ENCODE data around the gene GPS1. TPM values are rescaled to one million over a fixed set of nuclear protein-coding genes. Genes with fewer than 3 reads are reported as not detected.

The GPS1 gene
- total RNA-seq, 1 donor from 2014 or later: 103 TPM

- intact Hi-C loops (cut with micrococcal nuclease): no loop called here
- Mint-ChIP-seq H3K27me3 (ENCODE audit: low read depth) (no peaks in the 10 kb centered on the region), H3K9me3 (no peaks in the 10 kb centered on the region), H3K4me3 (ENCODE audit: low read depth) (no peak overlapping the region), H3K4me1 (ENCODE audit: low read depth) (no peaks in the 10 kb centered on the region), H3K27ac (no peak overlapping the region), H3K36me3 (ENCODE audit: low read depth) (peaks cover 7% of the 10 kb centered on the region)
- DNase-seq (ENCODE audit: low spot score): no peak
These were observed 11.3 kb downstream of the GPS1 start for GRCh38 chr17:82062984-82063368.

DNA sequence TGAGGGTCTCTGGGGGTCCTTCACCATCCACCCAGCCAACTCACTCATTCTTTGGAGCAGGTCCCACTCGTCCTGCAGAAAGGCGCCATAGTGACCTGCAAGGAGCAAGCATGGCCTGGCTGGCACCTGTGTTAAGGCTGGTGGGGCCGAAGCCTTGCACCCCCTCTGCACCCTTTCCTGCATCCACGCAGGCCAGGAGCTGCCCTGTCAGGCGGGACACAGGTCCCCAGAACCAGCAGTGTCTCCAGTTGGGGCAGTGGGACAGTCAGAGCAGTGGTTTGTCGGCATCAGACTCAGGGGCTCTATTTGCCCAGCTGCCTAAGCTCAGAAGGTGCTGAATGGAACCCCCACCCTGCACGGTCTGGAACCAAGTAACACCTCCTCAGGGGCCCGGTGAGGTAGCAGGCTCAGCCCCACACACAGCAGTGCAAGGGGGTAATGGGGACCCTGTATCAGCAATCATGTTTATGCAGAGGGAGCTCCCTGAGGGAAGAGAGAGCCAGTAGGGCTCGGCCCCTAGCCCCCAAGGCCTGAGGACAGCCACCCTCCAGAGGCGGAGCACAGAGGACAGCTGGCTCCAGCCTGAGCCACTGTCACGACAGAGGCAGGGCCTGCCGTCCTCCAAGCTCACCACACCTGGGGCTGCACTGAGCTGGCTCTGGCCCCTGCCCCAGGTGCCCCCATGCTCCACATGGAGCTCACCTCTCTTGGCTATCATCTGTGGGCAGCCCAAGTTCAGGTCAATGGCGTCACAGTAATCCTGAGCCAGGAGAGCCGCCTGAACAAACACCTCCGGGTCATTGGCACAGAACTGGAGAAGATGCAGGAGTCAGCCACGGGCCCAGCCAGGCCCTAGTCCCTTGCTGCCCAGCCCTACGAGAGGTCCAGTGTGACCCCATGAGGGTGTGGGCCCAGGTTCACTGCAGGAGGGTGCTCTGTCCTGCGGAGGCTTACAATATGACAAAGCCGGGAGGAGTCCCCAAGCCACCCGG is 12.0 kb downstream of the GPS1 start:
- H3K4me3 Mint-ChIP-seq (ENCODE audit: low read depth): peak overlapping the region; percentile 66
- DNase-seq (ENCODE audit: low spot score): no peak
- peaks cover 7% of the 10 kb centered on the region for H3K36me3 Mint-ChIP-seq (ENCODE audit: low read depth)
- no peaks in the 10 kb centered on the region for H3K4me1 Mint-ChIP-seq (ENCODE audit: low read depth)
- intact Hi-C loops (cut with micrococcal nuclease): no loop called here
- no peaks in the 10 kb centered on the region for H3K9me3 Mint-ChIP-seq
- no peaks in the 10 kb centered on the region for H3K27me3 Mint-ChIP-seq (ENCODE audit: low read depth)
- no peak overlapping the region for H3K27ac Mint-ChIP-seq

DNA sequence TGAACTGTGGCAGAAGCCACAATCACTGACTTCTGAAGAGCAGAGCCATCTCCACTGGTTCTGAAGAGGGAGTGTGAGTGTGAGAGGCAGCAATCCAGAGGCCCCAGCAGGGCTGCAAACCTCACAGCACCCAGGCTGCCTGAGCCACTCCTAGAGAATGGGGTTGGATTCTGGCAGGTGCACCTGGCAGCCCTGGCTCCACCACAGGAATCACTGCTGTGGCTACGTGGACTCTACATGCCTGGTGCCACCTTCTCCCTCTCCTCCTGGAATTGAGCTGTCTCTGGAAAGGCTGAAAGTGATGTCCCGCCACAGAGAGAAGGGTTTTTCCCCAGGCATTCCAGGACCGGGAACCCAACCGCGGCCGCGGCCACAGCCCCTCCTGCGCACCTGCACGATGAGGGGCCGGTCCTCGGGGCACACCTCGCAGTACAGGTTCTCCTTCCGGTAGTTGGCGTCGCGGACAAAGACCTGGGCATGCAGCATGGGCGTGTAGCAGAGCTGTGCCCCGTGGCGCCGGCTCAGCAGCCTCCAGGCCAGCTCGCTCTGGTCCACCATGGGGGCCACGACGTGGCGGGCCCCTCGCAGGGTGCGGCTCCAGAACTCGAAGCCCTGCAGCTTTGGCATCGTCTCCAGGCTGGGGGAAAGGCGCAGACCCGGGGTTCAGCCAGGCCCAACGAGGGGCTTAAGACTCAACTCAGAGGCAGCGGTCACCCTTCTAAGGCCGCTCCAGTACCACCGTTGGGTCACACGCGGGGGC is 12.9 kb downstream of the GPS1 start:
- DNase-seq (ENCODE audit: low spot score): no peak
- Mint-ChIP-seq H3K27me3 (ENCODE audit: low read depth) (no peaks in the 10 kb centered on the region), H3K36me3 (ENCODE audit: low read depth) (peaks cover 4% of the 10 kb centered on the region), H3K27ac (no peak overlapping the region), H3K4me1 (ENCODE audit: low read depth) (no peaks in the 10 kb centered on the region), H3K4me3 (ENCODE audit: low read depth) (peak overlapping the region; percentile 66), H3K9me3 (no peaks in the 10 kb centered on the region)
- intact Hi-C loops (cut with micrococcal nuclease): no loop called here

DNA sequence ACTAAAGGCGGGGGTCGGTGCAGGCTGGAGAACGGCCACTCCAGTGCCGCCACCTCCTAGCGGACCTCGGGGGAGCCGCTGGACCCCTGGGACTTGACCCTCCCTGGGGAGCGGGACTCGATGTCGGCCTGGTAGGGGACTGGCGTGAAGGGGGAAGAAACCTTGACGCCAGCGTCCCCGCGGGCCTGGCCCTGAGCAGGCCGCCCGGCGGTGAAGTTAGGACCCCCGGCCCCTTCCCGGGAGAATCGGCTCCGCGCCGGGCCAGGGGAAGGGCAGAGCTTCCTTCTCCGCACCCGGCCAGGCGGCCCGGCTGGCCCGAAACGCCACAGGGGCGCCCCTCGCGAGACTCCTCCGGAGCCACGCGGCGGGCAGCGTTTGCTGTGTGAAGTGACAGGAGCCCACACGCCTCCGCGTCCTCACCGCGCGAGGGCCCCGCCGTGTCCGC is 13.5 kb downstream of the GPS1 start:
- Mint-ChIP-seq H3K27me3 (ENCODE audit: low read depth) (no peaks in the 10 kb centered on the region), H3K9me3 (no peaks in the 10 kb centered on the region), H3K36me3 (ENCODE audit: low read depth) (peaks cover 1% of the 10 kb centered on the region), H3K27ac (no peak overlapping the region), H3K4me3 (ENCODE audit: low read depth) (peak overlapping the region; percentile 66), H3K4me1 (ENCODE audit: low read depth) (no peaks in the 10 kb centered on the region)
- peak; percentile 25 for DNase-seq (ENCODE audit: low spot score)
- intact Hi-C loops (cut with micrococcal nuclease): no loop called here

DNA sequence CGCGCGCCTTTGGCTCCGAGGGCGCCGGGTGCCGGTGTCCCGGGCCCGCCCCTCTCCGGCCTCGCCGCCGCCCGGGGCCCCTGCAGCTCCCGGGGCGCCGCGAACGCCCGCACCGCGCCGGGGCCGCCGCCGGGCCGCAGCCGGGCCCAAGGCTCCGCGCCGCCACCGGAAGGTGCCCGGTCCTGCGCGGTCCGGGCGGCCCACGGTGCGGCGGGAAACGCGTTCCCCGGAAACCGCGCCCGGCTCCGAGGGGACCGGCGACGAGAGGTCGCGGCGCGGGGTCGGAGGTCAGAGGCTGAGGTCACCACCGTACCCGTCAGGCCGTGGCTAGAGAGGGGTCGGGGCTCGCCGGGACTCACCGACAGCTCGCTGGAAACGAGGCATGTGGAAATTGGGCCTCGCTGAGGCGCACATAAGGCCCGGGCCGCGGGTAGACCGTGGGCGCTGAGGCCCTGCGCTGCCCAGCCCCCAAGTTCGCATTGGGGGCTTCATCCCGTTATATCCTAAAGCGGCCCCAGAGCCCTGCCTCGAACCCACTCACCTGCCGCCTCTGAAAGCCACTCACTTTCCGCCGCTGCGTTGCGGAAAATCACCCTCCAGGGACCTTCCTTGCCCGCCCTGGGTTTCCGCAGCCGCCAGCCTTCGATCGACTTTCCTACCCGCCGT is 14.1 kb downstream of the GPS1 start, which contains the start of gene DUS1L:
Gene DUS1L, minus strand, starts transcription at position 167 of the 666 bp plus-strand sequence. CDS start 745 bp downstream, outside the sequence.
- no peaks in the 10 kb centered on the region for H3K4me1 Mint-ChIP-seq (ENCODE audit: low read depth)
- no peaks in the 10 kb centered on the region for H3K9me3 Mint-ChIP-seq
- H3K27me3 Mint-ChIP-seq (ENCODE audit: low read depth): no peaks in the 10 kb centered on the region
- H3K4me3 Mint-ChIP-seq (ENCODE audit: low read depth): peak within 1 kb of the TSS; percentile 82
- DNase-seq (ENCODE audit: low spot score): peak; percentile 69
- intact Hi-C loops (cut with micrococcal nuclease): no loop called here
- H3K27ac Mint-ChIP-seq: peak within 1 kb of the TSS; percentile 84
- H3K36me3 Mint-ChIP-seq (ENCODE audit: low read depth): no peaks in the 10 kb centered on the region

- H3K9me3 Mint-ChIP-seq: no peaks in the 10 kb centered on the region
- H3K27me3 Mint-ChIP-seq (ENCODE audit: low read depth): no peaks in the 10 kb centered on the region
- intact Hi-C loops (cut with micrococcal nuclease): no loop called here
These were observed 18.9 kb downstream of the GPS1 start for GRCh38 chr17:82070611-82071010.

GRCh38 chr17:82072827-82073226 is 21.1 kb downstream of the GPS1 start:
- Mint-ChIP-seq H3K4me3 (ENCODE audit: low read depth) (no peak overlapping the region), H3K27me3 (ENCODE audit: low read depth) (no peaks in the 10 kb centered on the region), H3K9me3 (no peaks in the 10 kb centered on the region), H3K27ac (no peak overlapping the region), H3K4me1 (ENCODE audit: low read depth) (no peaks in the 10 kb centered on the region), H3K36me3 (ENCODE audit: low read depth) (peaks cover 2% of the 10 kb centered on the region)
- DNase-seq (ENCODE audit: low spot score): no peak
- intact Hi-C loops (cut with micrococcal nuclease): no loop called here

More at GRCh38 chr17:82070611-82071010, 18.9 kb downstream of the GPS1 start:
- no peak overlapping the region for H3K27ac Mint-ChIP-seq
- H3K36me3 Mint-ChIP-seq (ENCODE audit: low read depth): no peaks in the 10 kb centered on the region
- no peak for DNase-seq (ENCODE audit: low spot score)
- no peaks in the 10 kb centered on the region for H3K4me1 Mint-ChIP-seq (ENCODE audit: low read depth)
- no peak overlapping the region for H3K4me3 Mint-ChIP-seq (ENCODE audit: low read depth)

GRCh38 chr17:82073446-82073845 is 21.7 kb downstream of the GPS1 start:
- Mint-ChIP-seq H3K4me3 (ENCODE audit: low read depth) (no peak overlapping the region), H3K4me1 (ENCODE audit: low read depth) (no peaks in the 10 kb centered on the region), H3K27me3 (ENCODE audit: low read depth) (no peaks in the 10 kb centered on the region), H3K27ac (no peak overlapping the region), H3K9me3 (no peaks in the 10 kb centered on the region), H3K36me3 (ENCODE audit: low read depth) (peaks cover 7% of the 10 kb centered on the region)
- intact Hi-C loops (cut with micrococcal nuclease): no loop called here
- DNase-seq (ENCODE audit: low spot score): no peak

- no peak overlapping the region for H3K27ac Mint-ChIP-seq
These were observed 24.5 kb downstream of the GPS1 start for GRCh38 chr17:82076018-82076784.

GRCh38 chr17:82076785-82077591 is 25.3 kb downstream of the GPS1 start:
- Mint-ChIP-seq H3K27ac (no peak overlapping the region), H3K27me3 (ENCODE audit: low read depth) (no peaks in the 10 kb centered on the region), H3K9me3 (no peaks in the 10 kb centered on the region), H3K4me1 (ENCODE audit: low read depth) (no peaks in the 10 kb centered on the region), H3K4me3 (ENCODE audit: low read depth) (no peak overlapping the region), H3K36me3 (ENCODE audit: low read depth) (peaks cover 23% of the 10 kb centered on the region)
- intact Hi-C loops (cut with micrococcal nuclease): no loop called here
- no peak for DNase-seq (ENCODE audit: low spot score)

More at GRCh38 chr17:82076018-82076784, 24.5 kb downstream of the GPS1 start:
- Mint-ChIP-seq H3K27me3 (ENCODE audit: low read depth) (no peaks in the 10 kb centered on the region), H3K9me3 (no peaks in the 10 kb centered on the region), H3K36me3 (ENCODE audit: low read depth) (peaks cover 23% of the 10 kb centered on the region), H3K4me3 (ENCODE audit: low read depth) (no peak overlapping the region), H3K4me1 (ENCODE audit: low read depth) (no peaks in the 10 kb centered on the region)
- DNase-seq (ENCODE audit: low spot score): no peak
- intact Hi-C loops (cut with micrococcal nuclease): no loop called here

DNA sequence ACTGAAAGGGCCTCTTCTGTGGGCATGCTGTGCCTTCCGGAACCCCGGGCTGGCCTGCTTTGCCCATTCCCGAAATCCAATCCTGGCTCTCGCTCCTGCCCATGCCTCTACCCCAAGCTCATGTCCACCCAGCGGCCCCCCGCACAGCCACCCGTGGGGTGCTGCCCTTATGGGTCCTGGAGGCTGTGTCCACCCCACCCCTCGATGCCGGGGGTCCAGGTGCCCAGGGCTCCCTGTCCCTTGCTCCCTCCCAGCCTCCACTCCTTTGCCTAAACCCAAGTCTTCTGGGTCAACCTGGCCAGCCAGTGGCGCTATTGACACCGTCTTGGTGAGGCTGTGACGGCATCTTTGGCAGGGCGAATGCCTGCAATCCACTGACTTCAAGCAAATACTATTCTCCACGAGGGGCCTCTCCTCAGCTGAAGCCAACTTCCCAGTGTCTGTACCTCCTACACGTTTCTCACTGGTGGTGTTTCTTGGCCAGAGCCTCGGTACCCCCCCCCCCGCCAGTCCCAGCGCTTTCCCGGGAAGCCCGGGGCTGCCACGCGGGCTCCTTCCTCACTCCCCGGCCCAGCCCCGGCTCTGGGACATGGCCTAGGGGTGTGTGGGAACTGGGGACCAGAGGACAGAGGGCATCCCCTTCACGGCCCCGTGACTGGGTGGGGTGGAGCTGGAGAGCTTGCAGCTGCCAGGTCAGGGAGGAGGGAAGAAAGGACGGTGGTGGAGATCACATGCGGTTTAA is 26.1 kb downstream of the GPS1 start:
- H3K27ac Mint-ChIP-seq: no peak overlapping the region
- DNase-seq (ENCODE audit: low spot score): no peak
- peaks cover 24% of the 10 kb centered on the region for H3K36me3 Mint-ChIP-seq (ENCODE audit: low read depth)
- intact Hi-C loops (cut with micrococcal nuclease): no loop called here
- H3K9me3 Mint-ChIP-seq: no peaks in the 10 kb centered on the region
- H3K4me3 Mint-ChIP-seq (ENCODE audit: low read depth): no peak overlapping the region
- no peaks in the 10 kb centered on the region for H3K4me1 Mint-ChIP-seq (ENCODE audit: low read depth)
- no peaks in the 10 kb centered on the region for H3K27me3 Mint-ChIP-seq (ENCODE audit: low read depth)
